ENCODE data around the gene IFIT1B.
"Not testable (repeated sequence)": the region's sequence is repeated elsewhere in the genome, so short reads cannot be mapped to it uniquely, and the experiment has no call there.

Gene IFIT1B

GRCh38 chr10:89331487-89332122 lies 46.3 kb upstream of the IFIT1B start:
- not testable (repeated sequence) for H3K36me3 ChIP-seq (ENCODE audit: control insufficient read depth in 1 of 2, insufficient read depth in 2 of 2, low read length in 2 of 2); DNase-seq; H3K14ac ChIP-seq (ENCODE audit: low read length); H3K27ac ChIP-seq (ENCODE audit: low read depth, low read length); H2AFZ ChIP-seq (ENCODE audit: insufficient read depth, low read length, poor library complexity); H4K91ac ChIP-seq (ENCODE audit: low read depth, low read length); H4K8ac ChIP-seq (ENCODE audit: low read depth, low read length); H3K4me2 ChIP-seq (ENCODE audit: low read length); H2BK5ac ChIP-seq (ENCODE audit: low read depth, low read length, poor library complexity); H3K79me1 ChIP-seq (ENCODE audit: low read length); H3K18ac ChIP-seq (ENCODE audit: low read length); H3K9me3 ChIP-seq (ENCODE audit: insufficient read depth, low read depth, low read length); H3K9ac ChIP-seq (ENCODE audit: low read length); H3K23ac ChIP-seq (ENCODE audit: low read length); H4K12ac ChIP-seq (ENCODE audit: low read depth, low read length); H3K4me1 ChIP-seq (ENCODE audit: control insufficient read depth in 1 of 2, insufficient read depth in 2 of 2, low read length in 2 of 2); H3K27me3 ChIP-seq (ENCODE audit: insufficient read depth, low read length); H2BK12ac ChIP-seq (ENCODE audit: low read length); H3K79me2 ChIP-seq (ENCODE audit: control insufficient read depth, insufficient read depth, low read length, poor library complexity); H3K4ac ChIP-seq (ENCODE audit: low read depth, low read length); H3K4me3 ChIP-seq (ENCODE audit: low read depth, low read length); H2BK120ac ChIP-seq (ENCODE audit: insufficient read depth, low read length, poor library complexity); H2AK5ac ChIP-seq (ENCODE audit: low read length)
- WGBS (ENCODE audit: extremely low coverage, insufficient coverage, insufficient read length): no CpG with 5 or more reads among the region's 14 CpGs

- Histone ChIP-seq H3K4me3 (ENCODE audit: low read depth, low read length) (no peak overlapping the region), H2BK120ac (ENCODE audit: insufficient read depth, low read length, poor library complexity) (no peak overlapping the region), H3K4me1 (ENCODE audit: control insufficient read depth in 1 of 2, insufficient read depth in 2 of 2, low read length in 2 of 2) (peaks cover 3 to 4% of the 10 kb centered on the region in 2 experiments), H2BK5ac (ENCODE audit: low read depth, low read length, poor library complexity) (no peak overlapping the region), H3K4me2 (ENCODE audit: low read length) (no peak overlapping the region), H3K27ac (ENCODE audit: low read depth, low read length) (no peak overlapping the region), H3K9me3 (ENCODE audit: insufficient read depth, low read depth, low read length) (no peaks in the 10 kb centered on the region), H3K23ac (ENCODE audit: low read length) (no peak overlapping the region), H4K91ac (ENCODE audit: low read depth, low read length) (no peak overlapping the region), H2AFZ (ENCODE audit: insufficient read depth, low read length, poor library complexity) (no peak overlapping the region), H3K4ac (ENCODE audit: low read depth, low read length) (no peak overlapping the region), H3K36me3 (ENCODE audit: control insufficient read depth in 1 of 2, insufficient read depth in 2 of 2, low read length in 2 of 2) (no peaks in the 10 kb centered on the region), H3K79me1 (ENCODE audit: low read length) (no peaks in the 10 kb centered on the region), H3K14ac (ENCODE audit: low read length) (no peak overlapping the region), H3K79me2 (ENCODE audit: control insufficient read depth, insufficient read depth, low read length, poor library complexity) (no peaks in the 10 kb centered on the region), H2AK5ac (ENCODE audit: low read length) (no peak overlapping the region), H3K18ac (ENCODE audit: low read length) (no peak overlapping the region), H4K8ac (ENCODE audit: low read depth, low read length) (no peak overlapping the region), H4K12ac (ENCODE audit: low read depth, low read length) (no peak overlapping the region), H2BK12ac (ENCODE audit: low read length) (no peak overlapping the region), H3K9ac (ENCODE audit: low read length) (no peak overlapping the region), H3K27me3 (ENCODE audit: insufficient read depth, low read length) (no peaks in the 10 kb centered on the region)
- peak in 1 of 2 donors; percentile 31 for DNase-seq
- no CpG with 5 or more reads among the region's 5 CpGs for WGBS (ENCODE audit: extremely low coverage, insufficient coverage, insufficient read length)
These were observed 45.7 kb upstream of the IFIT1B start for GRCh38 chr10:89332123-89332633.

GRCh38 chr10:89335226-89335625 lies 42.6 kb upstream of the IFIT1B start:
- WGBS (ENCODE audit: extremely low coverage, insufficient coverage, insufficient read length): no CpG with 5 or more reads among the region's 3 CpGs
- Histone ChIP-seq H3K79me1 (ENCODE audit: low read length) (no peaks in the 10 kb centered on the region), H3K36me3 (ENCODE audit: control insufficient read depth in 1 of 2, insufficient read depth in 2 of 2, low read length in 2 of 2) (no peaks in the 10 kb centered on the region)

GRCh38 chr10:89336241-89336640 lies 41.6 kb upstream of the IFIT1B start:
- Histone ChIP-seq H3K79me1 (ENCODE audit: low read length) (no peaks in the 10 kb centered on the region), H3K4me1 (ENCODE audit: control insufficient read depth in 1 of 2, insufficient read depth in 2 of 2, low read length in 2 of 2) (peaks cover 8% of the 10 kb centered on the region in 2 experiments), H3K23ac (ENCODE audit: low read length) (no peak overlapping the region), H3K27me3 (ENCODE audit: insufficient read depth, low read length) (no peaks in the 10 kb centered on the region), H3K79me2 (ENCODE audit: control insufficient read depth, insufficient read depth, low read length, poor library complexity) (no peaks in the 10 kb centered on the region), H3K36me3 (ENCODE audit: control insufficient read depth in 1 of 2, insufficient read depth in 2 of 2, low read length in 2 of 2) (no peaks in the 10 kb centered on the region), H2AFZ (ENCODE audit: insufficient read depth, low read length, poor library complexity) (no peak overlapping the region), H3K18ac (ENCODE audit: low read length) (no peak overlapping the region), H3K9me3 (ENCODE audit: insufficient read depth, low read depth, low read length) (no peaks in the 10 kb centered on the region), H2BK120ac (ENCODE audit: insufficient read depth, low read length, poor library complexity) (no peak overlapping the region), H2AK5ac (ENCODE audit: low read length) (no peak overlapping the region), H3K9ac (ENCODE audit: low read length) (no peak overlapping the region), H3K14ac (ENCODE audit: low read length) (no peak overlapping the region), H3K4me3 (ENCODE audit: low read depth, low read length) (no peak overlapping the region), H4K91ac (ENCODE audit: low read depth, low read length) (no peak overlapping the region), H4K12ac (ENCODE audit: low read depth, low read length) (no peak overlapping the region), H3K4ac (ENCODE audit: low read depth, low read length) (no peak overlapping the region), H2BK12ac (ENCODE audit: low read length) (no peak overlapping the region), H2BK5ac (ENCODE audit: low read depth, low read length, poor library complexity) (no peak overlapping the region), H3K4me2 (ENCODE audit: low read length) (no peak overlapping the region), H3K27ac (ENCODE audit: low read depth, low read length) (no peak overlapping the region), H4K8ac (ENCODE audit: low read depth, low read length) (no peak overlapping the region)
- no CpG with 5 or more reads among the region's 3 CpGs for WGBS (ENCODE audit: extremely low coverage, insufficient coverage, insufficient read length)
- no peak for DNase-seq

More at GRCh38 chr10:89335226-89335625, 42.6 kb upstream of the IFIT1B start:
- Histone ChIP-seq H3K27ac (ENCODE audit: low read depth, low read length) (no peak overlapping the region), H3K9ac (ENCODE audit: low read length) (no peak overlapping the region), H2AFZ (ENCODE audit: insufficient read depth, low read length, poor library complexity) (no peak overlapping the region), H3K14ac (ENCODE audit: low read length) (no peak overlapping the region), H2BK12ac (ENCODE audit: low read length) (no peak overlapping the region), H2BK120ac (ENCODE audit: insufficient read depth, low read length, poor library complexity) (no peak overlapping the region), H2AK5ac (ENCODE audit: low read length) (no peak overlapping the region), H3K4me1 (ENCODE audit: control insufficient read depth in 1 of 2, insufficient read depth in 2 of 2, low read length in 2 of 2) (peaks cover 8% of the 10 kb centered on the region in 2 experiments), H3K23ac (ENCODE audit: low read length) (no peak overlapping the region), H4K12ac (ENCODE audit: low read depth, low read length) (no peak overlapping the region), H3K18ac (ENCODE audit: low read length) (no peak overlapping the region), H4K8ac (ENCODE audit: low read depth, low read length) (no peak overlapping the region), H3K4me3 (ENCODE audit: low read depth, low read length) (no peak overlapping the region), H4K91ac (ENCODE audit: low read depth, low read length) (no peak overlapping the region), H3K79me2 (ENCODE audit: control insufficient read depth, insufficient read depth, low read length, poor library complexity) (no peaks in the 10 kb centered on the region), H3K9me3 (ENCODE audit: insufficient read depth, low read depth, low read length) (no peaks in the 10 kb centered on the region), H2BK5ac (ENCODE audit: low read depth, low read length, poor library complexity) (no peak overlapping the region), H3K4me2 (ENCODE audit: low read length) (no peak overlapping the region), H3K4ac (ENCODE audit: low read depth, low read length) (no peak overlapping the region), H3K27me3 (ENCODE audit: insufficient read depth, low read length) (no peaks in the 10 kb centered on the region)
- no peak for DNase-seq

Measured in trophoblast cell (in vitro differentiated cells and primary cell).